HG03060 (cell line): ENCODE data around the gene PGM2L1.
"Not testable (repeated sequence)": the region's sequence is repeated elsewhere in the genome, so short reads cannot be mapped to it uniquely, and the experiment has no call there.

ENCODE experiments used
- ATAC-seq: cut with Tn5 transposase; IDR thresholded peaks from one replicate; pipeline ENCODE4 v1.9.1; 2021; ENCODE audit warnings: low read depth, moderate number of reproducible peaks; ENCODE audit not compliant: unreplicated experiment

The PGM2L1 gene

DNA sequence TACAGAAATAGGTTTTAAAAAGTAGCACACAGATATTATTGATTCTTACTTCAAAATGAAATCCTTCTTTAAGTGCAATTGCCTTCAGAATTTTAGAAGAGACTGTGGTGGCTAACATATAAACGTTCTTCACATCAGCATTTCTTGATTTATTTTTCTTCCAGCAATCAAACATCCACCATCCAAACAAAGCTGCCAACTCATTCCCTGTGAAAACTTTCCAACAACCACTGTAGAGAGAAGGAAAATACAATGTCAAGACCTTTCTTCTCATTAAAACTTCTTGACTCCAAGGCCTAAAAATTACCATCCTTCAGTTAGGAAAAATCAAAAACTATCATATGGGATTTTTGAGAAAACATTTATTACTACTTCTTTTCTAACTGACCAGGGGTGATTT lies 52.8 kb downstream of the PGM2L1 start:
- ATAC-seq, result no peak

DNA sequence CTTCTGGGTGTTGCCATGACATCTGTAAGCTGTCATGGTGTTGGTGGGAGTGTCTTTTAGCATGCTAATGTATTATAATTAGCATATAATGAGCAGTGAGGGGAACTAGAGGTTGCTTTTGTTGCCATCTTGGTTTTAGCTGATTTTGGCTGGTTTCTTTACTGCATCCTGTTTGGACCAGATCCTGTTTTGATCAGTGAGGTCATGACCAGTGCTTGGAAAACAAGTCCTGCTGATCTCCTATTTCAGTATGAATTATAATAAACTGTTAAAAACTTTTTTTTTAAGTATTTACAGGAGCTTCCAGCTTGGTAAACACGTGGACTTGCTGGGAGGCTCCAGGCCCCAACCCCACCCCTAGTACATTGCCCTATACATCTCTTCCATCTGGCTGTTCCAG lies 56.3 kb downstream of the PGM2L1 start:
- ATAC-seq, result no peak

DNA sequence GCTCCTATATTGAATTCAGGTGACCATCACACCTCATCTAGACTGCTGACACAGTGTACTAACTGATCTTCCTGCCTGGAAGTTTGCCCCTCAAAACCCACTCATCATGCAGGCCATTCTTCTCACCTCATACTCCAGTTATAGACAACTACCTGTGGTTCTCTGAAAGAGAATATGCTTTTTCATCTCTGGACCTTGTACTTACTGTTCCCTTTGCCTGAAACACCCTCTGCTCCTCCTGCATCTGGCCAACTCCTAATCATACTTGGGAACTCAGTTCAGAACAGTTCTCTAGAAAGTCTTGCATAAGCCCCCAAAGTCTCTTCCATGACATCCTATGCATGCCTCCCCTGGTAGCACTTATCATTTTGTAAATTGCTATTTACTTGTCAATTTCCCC lies 58.6 kb downstream of the PGM2L1 start:
- ATAC-seq, result no peak

DNA sequence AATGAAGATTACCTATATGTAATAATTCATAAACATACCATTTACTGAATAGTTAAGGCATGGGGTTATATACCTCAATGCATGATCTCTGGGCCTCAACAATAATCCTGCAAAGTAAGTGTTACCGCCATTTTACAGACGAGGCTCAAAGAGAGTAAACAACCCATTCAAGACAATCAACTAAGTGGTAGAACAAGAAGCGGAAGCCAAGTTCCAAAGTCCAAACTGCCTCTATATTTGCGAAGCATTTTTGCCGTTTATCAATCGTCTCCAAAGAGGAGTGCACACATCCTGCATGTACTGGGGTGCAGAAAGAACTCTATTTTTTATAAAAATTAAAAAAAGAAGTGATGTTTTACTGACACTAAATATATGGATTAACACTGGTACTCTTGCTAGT lies 59.3 kb downstream of the PGM2L1 start:
- no peak for ATAC-seq

DNA sequence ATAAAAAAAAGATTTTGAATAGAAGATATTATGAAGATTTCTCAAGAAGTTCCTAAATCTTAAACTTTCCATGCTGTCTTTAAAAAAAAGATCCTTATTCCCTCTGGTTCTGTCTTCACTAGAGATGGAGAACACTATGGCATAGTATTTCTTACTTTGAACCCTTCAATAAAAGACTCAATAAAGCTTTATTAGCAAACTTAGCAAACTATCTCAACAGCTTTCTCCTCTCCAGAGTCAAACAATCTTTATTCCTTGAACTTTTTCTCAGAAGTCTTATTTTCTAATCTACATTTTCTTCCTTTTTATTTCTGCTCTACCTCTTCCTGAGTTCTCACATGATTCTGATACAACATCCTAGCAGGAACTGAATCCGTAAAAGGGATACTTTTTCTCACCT lies 65.0 kb downstream of the PGM2L1 start:
- ATAC-seq, result no peak

DNA sequence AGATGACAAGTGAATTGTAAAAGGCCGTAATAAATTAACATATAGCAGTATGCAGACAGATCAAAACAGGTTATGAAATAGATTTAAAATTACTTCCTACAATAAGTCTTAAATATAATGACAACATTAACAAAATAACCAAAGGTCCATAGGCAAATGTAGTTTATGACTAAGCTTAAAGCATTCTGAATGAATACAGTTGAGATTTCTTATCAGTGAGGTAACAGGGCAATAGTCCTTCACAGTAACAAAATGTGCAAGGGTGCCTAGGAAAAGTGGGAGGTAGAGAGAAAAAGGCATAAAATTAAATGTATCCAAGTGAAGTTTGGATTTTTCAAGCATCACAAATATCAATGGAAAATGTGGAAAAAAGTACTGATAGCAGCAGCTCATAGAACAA lies 65.9 kb downstream of the PGM2L1 start:
- ATAC-seq, result no peak

DNA sequence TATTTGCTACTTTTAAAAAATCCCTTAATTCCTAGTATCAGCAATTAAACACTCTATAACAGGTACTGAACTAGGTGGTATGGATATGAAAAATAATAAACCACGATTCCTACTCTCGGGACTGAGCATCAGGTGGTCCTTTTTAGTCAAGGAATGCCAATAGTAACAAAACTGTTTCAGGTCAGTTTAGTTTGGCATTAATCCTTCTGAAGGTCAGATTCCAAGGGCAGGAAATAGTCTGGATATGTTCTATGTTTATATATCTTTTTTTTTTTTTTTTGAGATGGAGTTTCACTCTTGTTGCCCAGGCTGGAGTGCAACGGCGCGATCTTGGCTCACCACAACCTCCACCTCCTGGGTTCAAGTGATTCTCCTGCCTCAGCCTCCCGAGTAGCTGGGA lies 67.2 kb downstream of the PGM2L1 start:
- not testable (repeated sequence) for ATAC-seq

DNA sequence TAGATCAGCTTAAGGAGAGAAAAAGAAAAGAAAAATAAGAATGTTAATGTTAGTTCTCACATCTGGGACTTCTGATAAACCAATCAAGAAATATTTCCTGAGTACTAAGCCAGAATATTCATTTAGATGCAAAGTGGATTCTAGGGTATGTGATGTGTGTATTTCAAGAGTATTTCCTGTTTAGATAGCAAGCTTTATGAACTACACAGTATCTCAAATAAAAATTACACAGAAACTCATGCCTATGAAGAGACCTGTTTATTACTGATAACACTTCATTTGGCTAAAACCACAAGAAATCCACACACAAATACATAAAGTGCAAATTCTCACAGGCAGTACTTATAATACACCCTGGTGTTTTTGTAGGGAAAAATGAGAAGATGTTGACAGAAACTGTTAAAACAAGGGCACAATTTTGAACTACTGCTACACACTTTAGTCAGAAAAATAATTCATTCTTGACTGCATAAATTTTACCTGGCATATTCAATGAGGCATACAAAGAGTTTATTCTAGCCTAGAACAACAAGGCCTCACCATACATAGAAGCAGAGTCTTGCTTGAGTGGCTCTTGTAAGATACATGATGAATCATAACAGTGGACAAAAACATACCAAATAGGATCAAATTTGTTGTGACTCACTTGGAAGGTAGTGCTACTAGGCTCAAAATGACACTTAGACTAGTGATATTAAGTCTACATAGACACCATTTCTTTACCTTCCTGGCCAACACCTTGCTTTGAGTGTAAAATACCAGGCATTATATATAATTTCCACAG lies 68.0 kb downstream of the PGM2L1 start:
- ATAC-seq, result no peak

DNA sequence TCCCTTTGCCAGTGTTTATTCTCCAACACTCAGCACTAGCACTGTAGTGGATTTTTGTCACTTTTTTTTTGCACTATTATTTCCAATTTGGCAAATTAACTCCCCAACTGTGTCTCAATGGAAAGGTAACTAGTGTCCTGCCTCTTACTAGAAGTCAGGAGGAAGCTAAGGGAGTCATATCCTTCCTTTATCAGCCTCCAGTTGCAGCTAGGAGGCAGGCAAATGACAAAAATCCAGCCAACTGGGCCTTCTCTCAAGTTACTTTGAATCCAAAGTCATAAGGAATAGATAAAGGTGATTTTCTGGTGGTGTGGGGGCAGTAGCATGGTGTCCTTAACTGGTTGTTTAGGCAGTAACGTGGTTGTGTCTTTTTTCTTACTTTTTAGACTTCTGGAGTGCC lies 71.2 kb downstream of the PGM2L1 start:
- ATAC-seq, result no peak

DNA sequence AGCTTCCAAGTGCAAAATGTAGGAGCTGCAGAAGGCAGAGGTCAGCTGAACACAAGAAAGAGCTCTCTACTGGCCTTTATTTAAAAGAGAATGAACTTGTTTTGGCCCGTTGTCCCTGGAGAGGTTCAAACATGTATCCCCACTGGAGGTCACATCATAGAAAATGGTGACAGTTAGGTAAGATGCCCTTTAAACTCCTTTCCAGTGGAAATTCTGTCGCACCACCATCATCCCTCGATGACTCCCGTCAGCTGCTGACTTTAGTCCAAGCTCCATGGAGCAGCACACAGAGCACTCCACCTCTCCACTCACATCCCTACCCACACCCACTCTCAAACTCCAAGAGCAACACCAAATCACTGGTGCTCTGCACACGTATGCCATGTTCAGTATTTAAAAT lies 71.6 kb downstream of the PGM2L1 start:
- ATAC-seq, result no peak

DNA sequence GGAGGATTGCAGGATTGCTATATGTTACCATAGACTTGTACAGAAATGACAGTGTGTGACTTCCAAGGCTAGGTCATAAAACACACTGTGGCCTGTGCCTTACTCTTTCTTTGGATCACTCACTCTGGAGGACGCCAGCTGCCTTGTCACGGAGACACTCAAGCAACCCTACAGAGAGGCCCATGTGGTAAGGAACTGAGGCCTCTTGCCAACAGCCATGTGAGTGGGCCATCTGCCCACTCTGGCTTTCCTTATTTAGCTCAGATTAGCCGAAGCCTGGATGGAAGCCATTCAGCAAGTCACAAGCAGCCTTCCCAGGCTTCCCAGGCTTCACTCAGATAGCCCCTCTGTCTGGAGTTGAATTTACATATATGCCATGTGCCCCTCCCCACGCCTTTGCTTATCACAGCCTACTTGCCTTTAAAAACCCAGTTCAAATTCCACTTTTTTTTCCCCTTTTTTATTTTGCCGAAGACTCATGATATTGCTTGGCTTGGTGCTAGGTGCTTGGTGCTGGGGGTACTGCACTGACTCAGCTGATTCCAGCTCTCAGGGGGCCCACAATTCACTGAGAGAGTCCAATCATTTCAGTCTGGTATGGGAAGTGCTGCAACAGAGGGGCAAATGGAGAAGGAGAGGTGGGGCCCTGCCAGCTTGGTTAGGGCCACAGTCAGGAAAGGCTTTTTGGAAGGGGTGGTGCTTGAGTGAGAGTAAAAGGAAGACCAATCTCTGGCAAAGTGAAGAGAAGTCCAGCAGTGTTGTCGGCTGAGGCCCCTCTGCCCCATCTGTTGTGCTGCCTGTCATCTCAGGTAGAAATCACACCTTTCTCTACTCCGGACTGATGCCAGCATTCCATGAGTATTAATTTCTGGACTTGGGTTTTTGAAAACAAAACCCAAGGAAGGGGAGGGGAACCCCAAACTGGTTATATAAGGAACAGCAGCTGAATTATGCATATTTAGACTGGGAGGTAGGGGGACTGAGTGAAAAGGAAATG lies 72.3 kb downstream of the PGM2L1 start:
- ATAC-seq, result no peak

DNA sequence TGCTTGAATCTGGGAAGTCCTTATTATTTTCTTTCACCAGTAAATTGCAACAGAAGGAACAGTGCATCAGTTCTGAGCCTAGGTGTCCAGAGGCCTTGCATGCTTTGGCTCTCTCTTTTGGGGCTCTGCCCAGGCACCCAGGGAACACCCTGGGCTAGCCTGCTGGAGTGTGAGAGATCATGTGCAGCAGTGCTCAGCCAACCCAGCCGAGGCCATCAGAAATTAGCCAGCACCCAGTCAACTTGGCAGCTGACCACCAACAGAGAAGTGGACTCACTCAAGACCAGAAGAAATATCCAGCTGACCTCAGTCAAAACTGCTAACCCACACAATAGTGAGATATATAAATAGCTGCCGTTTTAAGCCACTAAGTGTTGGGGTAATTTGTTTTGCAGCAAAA lies 75.6 kb downstream of the PGM2L1 start:
- no peak for ATAC-seq

DNA sequence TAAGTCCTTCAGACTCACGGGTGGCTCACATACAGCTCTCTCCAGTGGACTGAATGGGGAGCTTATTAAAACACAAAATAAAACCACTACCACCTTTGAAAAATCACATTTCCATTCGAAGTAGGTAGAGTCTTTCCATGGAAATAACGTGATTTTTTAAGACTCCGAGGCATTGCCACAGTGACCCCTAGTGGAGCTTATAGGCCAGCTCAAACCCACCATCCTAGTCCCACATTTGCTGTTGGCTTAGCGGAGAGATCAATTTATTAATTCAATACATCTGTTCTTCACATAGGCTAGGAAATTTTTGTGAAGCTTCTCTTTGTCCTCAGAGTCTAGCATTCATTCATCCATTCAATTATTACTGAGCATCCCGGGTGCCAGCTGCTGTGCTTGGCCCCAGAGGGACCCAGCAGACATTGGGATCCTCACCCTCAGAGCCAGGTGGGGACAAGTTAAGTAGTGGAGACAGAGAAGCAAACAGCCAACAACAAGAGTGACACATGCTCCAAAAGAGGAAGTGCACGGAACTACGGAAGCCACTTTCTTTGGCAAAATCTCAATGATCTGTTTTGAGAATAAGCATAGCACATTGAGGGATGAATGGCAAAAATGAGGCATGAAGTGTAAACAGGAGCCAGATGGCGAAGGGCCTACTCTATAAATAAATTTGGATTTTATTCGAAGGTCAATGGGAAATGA lies 76.6 kb downstream of the PGM2L1 start:
- no peak for ATAC-seq

DNA sequence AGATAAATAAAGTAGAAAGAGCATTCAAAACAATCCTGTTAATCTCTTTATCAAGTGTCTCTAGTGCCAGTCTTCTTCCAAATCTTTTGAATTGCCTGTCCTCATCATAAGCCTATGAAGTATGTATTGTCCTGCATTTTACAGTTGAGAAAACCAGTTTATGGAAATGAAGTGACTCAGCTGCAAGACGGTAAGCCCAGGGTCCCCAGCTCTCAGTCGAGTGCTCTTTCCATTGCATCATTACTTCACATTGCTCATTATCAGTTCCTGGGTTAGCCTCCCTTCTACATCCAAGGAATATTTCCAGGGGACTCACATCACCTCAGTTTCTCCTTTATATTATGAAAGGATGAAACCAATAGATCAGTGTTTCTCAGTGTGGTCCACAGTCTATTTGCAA lies 77.7 kb downstream of the PGM2L1 start:
- no peak for ATAC-seq

DNA sequence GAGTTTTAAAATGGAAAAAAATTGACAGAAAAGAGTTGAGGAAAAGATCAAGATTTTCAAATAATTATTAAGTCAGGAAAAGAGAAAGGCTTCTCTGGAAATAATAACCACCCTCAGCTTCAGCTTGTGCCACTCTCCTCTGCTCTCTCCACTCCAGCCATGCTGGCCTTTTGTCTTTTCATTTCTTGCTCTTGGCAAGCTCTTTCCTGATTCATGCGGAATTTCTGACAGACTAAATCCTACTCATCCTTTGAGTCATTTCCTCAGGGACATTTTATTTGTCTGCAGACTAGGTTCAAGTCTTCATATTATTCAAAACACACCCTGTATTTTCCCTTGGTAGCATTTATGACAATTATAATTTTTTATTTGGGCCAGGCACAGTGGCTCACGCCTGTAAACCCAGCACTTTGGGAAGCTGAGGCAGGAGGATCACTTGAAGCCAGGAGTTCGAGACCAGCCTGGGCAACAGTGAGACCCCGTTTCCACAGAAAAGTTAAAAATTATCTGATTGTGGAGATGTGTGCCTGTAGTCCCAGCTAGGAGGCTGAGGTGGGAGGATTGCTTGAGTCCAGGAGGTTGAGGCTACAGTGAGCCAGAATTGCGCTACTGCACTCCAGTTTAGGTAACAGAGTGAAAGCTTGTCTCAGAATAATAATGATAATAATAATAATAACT lies 79.0 kb downstream of the PGM2L1 start:
- ATAC-seq, result no peak

DNA sequence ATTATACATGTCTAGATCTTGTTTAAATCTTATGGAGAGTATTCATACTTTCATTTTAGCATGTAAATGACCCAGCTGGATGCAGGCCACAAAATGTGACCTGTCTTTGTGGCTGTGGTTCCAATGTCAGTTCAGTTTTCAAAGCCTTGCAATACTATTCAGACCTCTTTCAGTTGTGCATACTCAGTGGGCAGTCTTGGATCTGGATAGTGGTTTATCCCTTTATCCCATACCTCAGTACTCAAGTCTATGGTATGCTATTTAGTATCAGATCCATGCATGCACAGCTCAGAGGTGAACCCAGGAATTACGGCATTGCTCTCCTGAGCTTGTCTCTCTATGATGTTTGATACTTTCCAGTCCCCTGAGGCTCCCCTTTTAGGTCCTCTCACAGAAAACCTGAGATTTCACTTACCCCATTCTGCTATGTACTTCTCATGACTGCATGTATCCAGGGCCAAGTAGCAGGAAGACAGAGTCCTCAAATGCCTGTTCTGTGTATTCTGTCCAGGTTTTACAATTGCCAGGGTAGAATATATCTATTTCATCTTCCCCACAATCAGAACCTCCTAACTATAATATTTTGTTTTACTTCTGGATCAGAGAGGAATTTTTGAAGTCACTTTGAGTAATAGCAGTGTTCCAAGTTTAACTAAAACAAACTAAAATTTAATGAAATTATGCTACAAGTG lies 79.8 kb downstream of the PGM2L1 start:
- ATAC-seq, result no peak

DNA sequence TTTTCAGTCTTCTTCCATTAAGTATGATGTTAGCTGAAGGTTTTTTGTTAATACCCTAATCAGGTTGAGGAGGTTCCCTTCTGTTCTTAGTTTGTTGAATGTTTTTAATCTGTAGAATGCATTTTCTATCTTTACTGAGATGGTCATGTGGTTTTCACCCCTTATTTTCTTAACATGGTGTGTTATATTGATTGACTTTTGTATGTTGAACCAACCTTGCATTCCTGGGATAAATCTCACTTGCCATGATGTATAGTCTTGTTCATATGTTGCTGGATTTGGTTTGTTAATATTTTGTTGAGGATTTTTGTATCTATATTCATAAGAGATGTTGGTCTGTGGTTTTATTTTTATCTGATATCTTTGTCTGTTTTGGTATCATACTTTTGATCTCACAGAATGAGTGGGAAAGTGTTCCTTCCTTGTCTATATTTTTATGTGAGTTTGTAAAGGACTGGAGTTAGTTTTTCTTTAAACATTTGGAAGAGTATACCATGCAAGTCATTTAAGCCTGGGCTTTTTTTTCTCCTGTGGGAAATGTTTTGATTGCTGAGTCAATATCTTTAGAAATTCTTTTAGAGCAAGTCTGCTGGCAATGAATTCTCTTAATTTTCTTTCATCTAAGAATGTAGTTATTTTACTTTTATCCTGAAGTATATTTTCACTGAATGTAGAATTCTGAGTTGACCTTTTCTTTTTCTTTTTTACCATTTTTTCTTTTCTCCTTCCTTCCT lies 81.3 kb downstream of the PGM2L1 start:
- ATAC-seq, result no peak

DNA sequence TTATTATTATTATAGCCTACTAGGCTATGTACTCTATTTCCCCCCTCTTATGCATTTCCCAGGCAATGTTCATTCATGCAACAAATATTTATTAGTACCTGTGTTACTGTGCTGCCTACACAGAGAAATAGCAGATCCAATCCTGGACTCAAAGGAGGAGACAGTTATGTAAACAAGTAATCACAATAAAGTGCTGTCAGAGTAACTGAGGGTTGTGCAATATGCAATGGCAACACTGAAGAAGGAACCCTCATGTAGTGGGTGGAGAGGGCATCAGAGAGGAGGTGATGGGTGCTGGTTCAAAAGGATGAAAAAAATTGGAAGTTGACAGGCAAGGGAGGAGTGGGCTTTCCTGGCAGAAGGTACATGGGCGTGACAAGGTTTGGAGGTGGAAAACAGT lies 85.9 kb downstream of the PGM2L1 start:
- no peak for ATAC-seq

DNA sequence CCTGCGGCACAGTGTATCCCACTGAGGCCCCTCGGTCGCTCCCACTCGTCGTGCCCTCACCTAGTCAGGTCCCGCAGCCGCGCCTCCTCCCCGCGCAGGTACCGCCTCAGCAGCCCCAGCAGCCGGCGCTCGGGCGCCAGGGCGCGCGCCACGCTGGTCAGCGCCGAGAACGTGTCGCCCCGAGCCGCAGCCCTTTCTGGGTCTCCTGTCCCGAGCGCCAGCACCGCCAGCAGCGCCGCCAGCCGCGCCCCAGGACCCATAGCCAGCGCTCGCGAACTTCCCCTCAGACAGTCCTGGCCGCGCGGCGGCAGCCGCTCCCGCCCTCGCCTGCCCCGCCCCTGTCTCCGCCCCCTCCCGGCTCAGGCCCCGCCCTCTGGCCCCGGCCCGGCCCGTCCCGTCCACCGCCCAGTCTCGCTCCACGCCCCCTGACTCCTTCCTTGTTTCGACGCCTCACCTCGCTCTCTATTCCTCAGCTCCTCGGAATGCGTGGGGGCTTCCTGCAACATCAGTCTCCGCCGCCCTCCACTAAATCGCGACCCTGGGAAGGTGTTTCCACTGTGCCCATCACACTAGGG lies 86.8 kb downstream of the PGM2L1 start, which contains the start of gene P4HA3:
Gene P4HA3, minus strand, starts transcription at position 289 of the 575 bp plus-strand sequence. Its CDS starts 29 bp downstream, at position 260.
- ATAC-seq, result no peak
